Suprapubic skin (tissue), 3 donors: ENCODE results near the gene ABHD16A.

Experiments used
- POLR2AphosphoS5 ChIP-seq, 3 donors: sonication (generic); formaldehyde crosslinking; IDR thresholded peaks; one replicate each; pipeline ENCODE4 v1.6.1; 2017; ENCODE audit warnings: antibody characterized with exemption in 3 of 3
- TF ChIP-seq, protein P1 (sequence below), 2 donors: fragments of 200-600 bp in 1 of 2; fragments of 450-650 bp in 1 of 2; sonication (generic) in 1 of 2; IDR thresholded peaks; one replicate each; pipeline ENCODE4 v1.5.1; 2016 to 2019; ENCODE audit warnings: antibody characterized with exemption in 2 of 2, mild to moderate bottlenecking in 1 of 2, moderate library complexity in 1 of 2

DNA sequence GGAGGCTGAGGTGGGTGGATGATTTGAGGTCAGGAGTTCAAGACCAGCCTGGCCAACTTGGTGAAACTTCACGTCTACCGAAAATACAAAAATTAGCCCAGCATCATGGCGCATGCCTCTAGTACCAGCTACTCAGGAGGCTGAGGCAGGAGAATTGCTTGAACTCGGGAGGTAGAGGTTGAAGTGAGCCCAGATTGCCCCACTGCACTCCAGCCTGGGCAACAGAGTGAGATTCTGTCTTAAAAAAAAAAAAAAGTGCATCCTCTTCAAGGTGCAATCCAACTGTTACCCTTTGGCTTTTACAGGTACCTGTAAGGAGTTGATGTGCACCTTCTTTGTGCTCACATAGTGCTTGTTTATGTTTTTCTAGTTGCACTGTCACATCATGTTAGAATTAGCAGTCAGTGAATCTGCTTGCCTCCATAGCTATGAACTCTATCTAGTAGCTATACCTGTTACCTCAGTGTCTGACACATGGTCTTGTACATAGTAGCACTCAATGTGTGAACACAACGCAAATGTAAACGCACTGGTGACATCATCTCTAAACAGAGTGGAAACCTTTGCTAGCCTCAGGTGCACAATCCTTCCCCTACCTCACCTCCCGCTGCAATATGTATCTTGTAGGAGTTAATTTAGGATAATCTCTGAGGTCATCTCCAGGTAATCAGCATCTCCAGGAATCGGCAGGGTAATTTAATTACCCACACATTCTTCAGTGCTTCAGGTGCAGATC is 46.3 kb upstream of the ABHD16A start:
- TF ChIP-seq, protein P1, sequence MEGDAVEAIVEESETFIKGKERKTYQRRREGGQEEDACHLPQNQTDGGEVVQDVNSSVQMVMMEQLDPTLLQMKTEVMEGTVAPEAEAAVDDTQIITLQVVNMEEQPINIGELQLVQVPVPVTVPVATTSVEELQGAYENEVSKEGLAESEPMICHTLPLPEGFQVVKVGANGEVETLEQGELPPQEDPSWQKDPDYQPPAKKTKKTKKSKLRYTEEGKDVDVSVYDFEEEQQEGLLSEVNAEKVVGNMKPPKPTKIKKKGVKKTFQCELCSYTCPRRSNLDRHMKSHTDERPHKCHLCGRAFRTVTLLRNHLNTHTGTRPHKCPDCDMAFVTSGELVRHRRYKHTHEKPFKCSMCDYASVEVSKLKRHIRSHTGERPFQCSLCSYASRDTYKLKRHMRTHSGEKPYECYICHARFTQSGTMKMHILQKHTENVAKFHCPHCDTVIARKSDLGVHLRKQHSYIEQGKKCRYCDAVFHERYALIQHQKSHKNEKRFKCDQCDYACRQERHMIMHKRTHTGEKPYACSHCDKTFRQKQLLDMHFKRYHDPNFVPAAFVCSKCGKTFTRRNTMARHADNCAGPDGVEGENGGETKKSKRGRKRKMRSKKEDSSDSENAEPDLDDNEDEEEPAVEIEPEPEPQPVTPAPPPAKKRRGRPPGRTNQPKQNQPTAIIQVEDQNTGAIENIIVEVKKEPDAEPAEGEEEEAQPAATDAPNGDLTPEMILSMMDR (IDR thresholded peaks at IDR 0.05) = no peak
- TF ChIP-seq POLR2AphosphoS5 (IDR thresholded peaks at IDR 0.05) = no peak
